OCI-LY7 (cell line): ENCODE results near the gene ARL14EP.

Experiments used
- EZH2phosphoT487 ChIP-seq: fragments of 200-600 bp; sonication (generic); IDR thresholded peaks from 2 replicates; pipeline ENCODE4 v1.6.1; 2018; ENCODE audit warnings: low read depth, borderline replicate concordance, mild to moderate bottlenecking, mixed run types, antibody characterized with exemption, low read length, moderate library complexity, mixed read lengths
- TF ChIP-seq, protein P1 (sequence below): fragments of 200-600 bp; sonication (generic); conservative IDR thresholded peaks from 2 replicates; pipeline ENCODE4 v1.5.1; 2014; ENCODE audit warnings: mild to moderate bottlenecking, antibody characterized with exemption, low read length, moderate library complexity, mixed read lengths

GRCh38 chr11:30284836-30285235 lies 38.1 kb upstream of the ARL14EP start:
- TF ChIP-seq, protein P1, sequence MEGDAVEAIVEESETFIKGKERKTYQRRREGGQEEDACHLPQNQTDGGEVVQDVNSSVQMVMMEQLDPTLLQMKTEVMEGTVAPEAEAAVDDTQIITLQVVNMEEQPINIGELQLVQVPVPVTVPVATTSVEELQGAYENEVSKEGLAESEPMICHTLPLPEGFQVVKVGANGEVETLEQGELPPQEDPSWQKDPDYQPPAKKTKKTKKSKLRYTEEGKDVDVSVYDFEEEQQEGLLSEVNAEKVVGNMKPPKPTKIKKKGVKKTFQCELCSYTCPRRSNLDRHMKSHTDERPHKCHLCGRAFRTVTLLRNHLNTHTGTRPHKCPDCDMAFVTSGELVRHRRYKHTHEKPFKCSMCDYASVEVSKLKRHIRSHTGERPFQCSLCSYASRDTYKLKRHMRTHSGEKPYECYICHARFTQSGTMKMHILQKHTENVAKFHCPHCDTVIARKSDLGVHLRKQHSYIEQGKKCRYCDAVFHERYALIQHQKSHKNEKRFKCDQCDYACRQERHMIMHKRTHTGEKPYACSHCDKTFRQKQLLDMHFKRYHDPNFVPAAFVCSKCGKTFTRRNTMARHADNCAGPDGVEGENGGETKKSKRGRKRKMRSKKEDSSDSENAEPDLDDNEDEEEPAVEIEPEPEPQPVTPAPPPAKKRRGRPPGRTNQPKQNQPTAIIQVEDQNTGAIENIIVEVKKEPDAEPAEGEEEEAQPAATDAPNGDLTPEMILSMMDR, result no peak
- no peak for TF ChIP-seq EZH2phosphoT487
